Kidney (tissue), 14 donors: Measurements from ENCODE around the gene STK31. TPM values are rescaled to one million over a fixed set of nuclear protein-coding genes. Genes with fewer than 3 reads are reported as not detected.
A peak's percentile ranks its signal among the peaks of the same experiment; 100 is the strongest.

Source experiments
- DNase-seq, 5 donors: peaks; one replicate each; pipeline ENCODE4 v3.0.0-alpha.2; 2013 to 2020
- FAIRE-seq: peaks from 2 replicates; lab custom pipeline; 2012; peaks lifted over from hg19 to GRCh38; lab: Jason Lieb, UNC
- H3K27ac ChIP-seq, 2 donors: one replicate each; pipeline ENCODE4 v1.7.0; 2013; ENCODE audit warnings: low read depth in 2 of 2, low read length in 2 of 2, inconsistent platforms in 1 of 2
- H3K27me3 ChIP-seq: one replicate; pipeline ENCODE4 v1.7.1; 2013; ENCODE audit warnings: low read length, inconsistent platforms; ENCODE audit not compliant: control insufficient read depth, insufficient read depth
- H3K36me3 ChIP-seq, 3 donors: one replicate each; pipeline versions ENCODE4 v1.7.0 to v1.7.1; 2013; ENCODE audit warnings: low read length in 3 of 3, control low read depth in 1 of 3, inconsistent platforms in 1 of 3; ENCODE audit not compliant: insufficient read depth in 3 of 3, control insufficient read depth in 2 of 3
- H3K4me1 ChIP-seq, 3 donors: one replicate each; pipeline versions ENCODE4 v1.7.0 to v1.7.1; 2013; ENCODE audit warnings: low read length in 3 of 3, inconsistent platforms in 1 of 3, low read depth in 1 of 3; ENCODE audit not compliant: control insufficient read depth in 2 of 3, insufficient read depth in 2 of 3
- H3K4me3 ChIP-seq, 3 donors: one replicate each; pipeline versions ENCODE4 v1.7.0 to v1.8.1; 2013; ENCODE audit warnings: low read length in 3 of 3, control low read depth in 1 of 3, inconsistent platforms in 1 of 3
- H3K9ac ChIP-seq, 3 donors: one replicate each; pipeline versions ENCODE4 v1.7.0 to v1.7.1; 2013; ENCODE audit warnings: low read length in 3 of 3, control low read depth in 1 of 3, inconsistent platforms in 1 of 3
- H3K9me3 ChIP-seq, 3 donors: one replicate each; pipeline versions ENCODE4 v1.7.0 to v1.7.1; 2013; ENCODE audit warnings: low read length in 3 of 3, control low read depth in 1 of 3, inconsistent platforms in 1 of 3; ENCODE audit not compliant: control insufficient read depth in 2 of 3, insufficient read depth in 1 of 3
- intact Hi-C: fragments of 100-400 bp; cut with DNase I; formaldehyde crosslinking; loops from one replicate; pipeline ENCODE4 v1.11.1; 2022
- polyA plus RNA-seq: library from polyadenylated mRNA; stranded (reverse); fragments of 350-450 nt; fragmentation: Illumina TruSeq; extraction: RNeasy Lipid Tissue Mini Kit (QIAGEN cat#74804); gene quantifications from one replicate; pipeline ENCODE4 v1.2.3, GENCODE V29; 2014; ENCODE audit warnings: low read depth, low replicate concordance; ENCODE audit not compliant: insufficient read depth
- total RNA-seq: library from RNA; stranded (reverse); fragmentation: NEBNext Ultra II Directional; extraction: Animal tissue kit (Norgen Biotek cat#: 25700); gene quantifications from one replicate; pipeline ENCODE4 v1.2.1, GENCODE V29; 2021
- TF ChIP-seq, protein P1 (sequence below): IDR thresholded peaks from 3 replicates; pipeline ENCODE4 v1.5.1; 2012; ENCODE audit warnings: mild to moderate bottlenecking, moderate library complexity, borderline replicate concordance; ENCODE audit not compliant: insufficient read depth; ENCODE audit errors: extremely low read depth
- donor health status: control.
- donor health status: control.
- donor health status: control.
- donor health status: control.
- donor health status: control.
- donor health status: DM: yes; HTN: yes; CAD: no.
- donor health status: Normal renal cell carcinoma (clear cell type).

Gene STK31
- total and polyA plus RNA-seq, 2 donors from 2014 or later = 0.15 to 0.44 TPM

DNA sequence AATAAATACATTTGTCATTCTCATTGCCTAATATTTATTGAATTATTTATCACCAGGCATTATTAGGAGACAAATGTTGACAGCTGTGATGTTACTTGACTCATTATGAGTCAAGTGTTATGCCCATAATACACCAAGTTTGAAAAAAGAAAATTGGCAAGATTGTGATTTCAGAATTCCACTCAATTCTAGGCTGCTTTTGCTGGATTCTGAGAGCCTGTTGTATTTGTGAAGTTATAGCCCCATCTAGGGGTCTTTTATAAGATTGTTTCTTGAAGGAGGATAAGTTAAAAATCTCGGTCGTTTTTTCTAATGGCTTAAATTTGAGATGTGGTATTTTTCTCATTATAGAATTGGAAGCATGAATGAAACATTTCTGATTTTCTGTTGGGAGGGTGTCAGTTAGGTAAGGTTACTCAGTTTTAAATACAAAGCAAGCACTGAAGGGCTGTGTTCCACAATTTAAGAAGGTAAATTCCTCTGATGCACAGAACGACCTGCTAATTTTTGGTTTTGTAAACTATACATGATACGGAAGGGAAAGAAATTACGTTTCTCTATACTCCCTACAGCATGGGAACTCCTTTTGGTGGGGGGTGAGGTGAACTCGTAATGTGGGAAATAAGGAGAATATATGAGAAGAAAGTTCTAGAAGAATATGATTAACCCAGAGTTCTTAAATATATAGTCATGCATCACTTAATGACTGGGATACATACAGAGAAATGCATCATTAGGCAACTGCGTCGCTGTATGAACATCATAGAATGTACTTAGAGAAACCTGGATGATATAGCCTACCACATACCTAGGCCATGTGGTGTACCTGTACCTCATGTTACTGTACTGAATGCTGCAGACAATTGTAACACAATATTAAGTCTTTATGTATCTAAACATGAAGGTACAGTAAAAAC lies 2.6 kb downstream of the STK31 start:
- Histone ChIP-seq H3K4me3 (no peak overlapping the region), H3K9me3 (no peaks in the 10 kb centered on the region), H3K27ac (no peak overlapping the region), H3K27me3 (no peaks in the 10 kb centered on the region), H3K36me3 (no peaks in the 10 kb centered on the region), H3K9ac (no peak overlapping the region), H3K4me1 (no peaks in the 10 kb centered on the region)
- peak; percentile 90 for FAIRE-seq
- intact Hi-C loops = loop anchor here (5.0 kb wide), 1 partner anchor 140 kb away; no protein-coding TSS in a partner anchor
- TF ChIP-seq, protein P1, sequence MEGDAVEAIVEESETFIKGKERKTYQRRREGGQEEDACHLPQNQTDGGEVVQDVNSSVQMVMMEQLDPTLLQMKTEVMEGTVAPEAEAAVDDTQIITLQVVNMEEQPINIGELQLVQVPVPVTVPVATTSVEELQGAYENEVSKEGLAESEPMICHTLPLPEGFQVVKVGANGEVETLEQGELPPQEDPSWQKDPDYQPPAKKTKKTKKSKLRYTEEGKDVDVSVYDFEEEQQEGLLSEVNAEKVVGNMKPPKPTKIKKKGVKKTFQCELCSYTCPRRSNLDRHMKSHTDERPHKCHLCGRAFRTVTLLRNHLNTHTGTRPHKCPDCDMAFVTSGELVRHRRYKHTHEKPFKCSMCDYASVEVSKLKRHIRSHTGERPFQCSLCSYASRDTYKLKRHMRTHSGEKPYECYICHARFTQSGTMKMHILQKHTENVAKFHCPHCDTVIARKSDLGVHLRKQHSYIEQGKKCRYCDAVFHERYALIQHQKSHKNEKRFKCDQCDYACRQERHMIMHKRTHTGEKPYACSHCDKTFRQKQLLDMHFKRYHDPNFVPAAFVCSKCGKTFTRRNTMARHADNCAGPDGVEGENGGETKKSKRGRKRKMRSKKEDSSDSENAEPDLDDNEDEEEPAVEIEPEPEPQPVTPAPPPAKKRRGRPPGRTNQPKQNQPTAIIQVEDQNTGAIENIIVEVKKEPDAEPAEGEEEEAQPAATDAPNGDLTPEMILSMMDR = peak; percentile 61
- DNase-seq = peak in 2 of 5 donors; percentile 77 to 81

DNA sequence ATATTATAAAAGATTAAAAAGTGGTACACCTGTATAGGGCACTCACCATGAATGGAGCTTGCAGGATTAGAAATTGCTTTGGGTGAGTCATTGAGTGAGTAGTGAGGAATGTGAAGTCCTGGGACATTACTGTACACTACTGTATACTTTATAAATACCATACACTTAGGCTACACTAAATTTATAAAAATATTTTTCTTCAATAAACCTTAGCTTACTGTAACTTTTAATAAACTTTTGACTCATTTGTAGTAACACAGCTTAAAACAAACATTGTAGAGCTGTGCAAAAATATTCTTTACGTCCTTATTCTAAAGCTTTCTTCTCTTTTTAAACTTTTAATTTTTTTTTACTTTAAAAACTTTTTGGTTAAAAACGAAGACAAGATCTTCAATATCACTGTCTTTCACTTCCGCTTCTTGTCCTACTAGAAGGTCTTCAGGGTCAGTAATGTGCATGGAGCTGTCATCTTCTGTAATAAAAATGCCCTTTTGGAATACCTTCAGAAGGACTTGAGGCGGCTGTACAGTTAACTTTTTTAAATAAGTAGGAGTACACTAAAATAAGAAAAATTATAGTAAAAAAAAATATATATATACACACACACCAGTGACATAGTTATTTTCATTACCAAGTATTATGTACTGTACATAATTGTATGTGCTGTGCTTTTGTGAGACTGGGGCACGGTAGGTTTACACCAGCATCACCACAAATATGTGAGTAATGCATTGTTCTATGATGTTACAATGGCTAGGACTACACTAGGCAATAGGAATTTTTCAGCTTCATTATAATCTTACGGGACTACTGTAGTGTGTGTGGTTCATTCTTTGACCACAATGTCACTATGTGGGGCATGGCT lies 3.5 kb downstream of the STK31 start:
- H3K27ac ChIP-seq = no peak overlapping the region
- FAIRE-seq (no peak), DNase-seq (no peak)
- H3K9me3 ChIP-seq = no peaks in the 10 kb centered on the region
- TF ChIP-seq, protein P1 = no peak
- H3K4me1 ChIP-seq = no peaks in the 10 kb centered on the region
- intact Hi-C loops = loop anchor here (5.0 kb wide), 1 partner anchor 141 kb away; no protein-coding TSS in a partner anchor
- no peak overlapping the region for H3K4me3 ChIP-seq
- no peaks in the 10 kb centered on the region for H3K27me3 ChIP-seq
- no peaks in the 10 kb centered on the region for H3K36me3 ChIP-seq
- no peak overlapping the region for H3K9ac ChIP-seq

DNA sequence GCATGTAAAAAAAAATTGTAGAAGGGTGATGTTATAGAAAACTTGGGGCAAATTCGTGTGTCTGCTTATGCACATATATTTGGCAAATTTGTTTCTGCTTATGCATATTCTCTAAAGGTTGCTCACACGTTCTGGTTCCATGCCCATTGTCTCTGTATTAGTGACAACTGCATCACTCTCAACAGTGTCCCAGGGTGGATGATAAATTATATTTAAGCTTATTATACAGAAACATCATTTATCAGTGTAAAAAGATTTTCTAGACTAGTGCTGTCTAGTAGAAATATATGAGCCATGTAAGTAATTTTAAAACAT lies 4.1 kb downstream of the STK31 start:
- H3K4me1 ChIP-seq = no peaks in the 10 kb centered on the region
- H3K4me3 ChIP-seq = no peak overlapping the region
- TF ChIP-seq, protein P1 = no peak
- no peaks in the 10 kb centered on the region for H3K27me3 ChIP-seq
- H3K36me3 ChIP-seq = no peaks in the 10 kb centered on the region
- intact Hi-C loops = loop anchor here (5.0 kb wide), 1 partner anchor 142 kb away; no protein-coding TSS in a partner anchor
- no peaks in the 10 kb centered on the region for H3K9me3 ChIP-seq
- FAIRE-seq (no peak), DNase-seq (no peak)
- H3K9ac ChIP-seq = no peak overlapping the region
- no peak overlapping the region for H3K27ac ChIP-seq
